ENCODE results near the gene HSPA2. TPM values are rescaled to one million over a fixed set of nuclear protein-coding genes. Genes with fewer than 3 reads are reported as not detected.

HSPA2 gene
- 3.7 and 4.7 TPM in 2 replicates for total RNA-seq

GRCh38 chr14:64540208-64541202 lies at the start of gene HSPA2:
TSS of gene HSPA2 (plus strand) at chr14:64540741. CDS start at chr14:64540850, 109 bp downstream.
- intact Hi-C loops (cut with micrococcal nuclease) = loop anchor here (1.0 to 5.0 kb wide), 13 partner anchors 9 to 898 kb away; partner anchors contain the start of genes AKAP5, FNTB, MAX and MTHFD1

- intact Hi-C loops (cut with micrococcal nuclease) = no loop called here
Measured at GRCh38 chr14:64491637-64492036, 48.9 kb upstream of the HSPA2 start.

- intact Hi-C loops (cut with micrococcal nuclease) = no loop called here
Measured at GRCh38 chr14:64493455-64493854, 47.1 kb upstream of the HSPA2 start.

GRCh38 chr14:64495252-64495651 lies 45.3 kb upstream of the HSPA2 start:
- intact Hi-C loops (cut with micrococcal nuclease) = no loop called here

- intact Hi-C loops (cut with micrococcal nuclease) = no loop called here
Measured at GRCh38 chr14:64496764-64497163, 43.8 kb upstream of the HSPA2 start.

GRCh38 chr14:64500088-64500487 lies 40.5 kb upstream of the HSPA2 start:
- intact Hi-C loops (cut with micrococcal nuclease) = loop anchor here (5.0 kb wide), 2 partner anchors 222 to 1023 kb away; no protein-coding TSS in a partner anchor

- intact Hi-C loops (cut with micrococcal nuclease) = loop anchor here (1.0 to 5.0 kb wide), 7 partner anchors 23 to 1024 kb away; partner anchors contain the start of gene AKAP5
Measured at GRCh38 chr14:64501411-64502171, 39.0 kb upstream of the HSPA2 start.

GRCh38 chr14:64502456-64502855 lies 38.1 kb upstream of the HSPA2 start:
- intact Hi-C loops (cut with micrococcal nuclease) = loop anchor here (2.0 to 5.0 kb wide), 6 partner anchors 24 to 1025 kb away; no protein-coding TSS in a partner anchor

GRCh38 chr14:64502887-64503433 lies 37.6 kb upstream of the HSPA2 start:
- intact Hi-C loops (cut with micrococcal nuclease) = loop anchor here (1.0 to 5.0 kb wide), 14 partner anchors 8 to 1026 kb away; partner anchors contain the start of genes CHURC1, HSPA2, MAX and MTHFD1

GRCh38 chr14:64503434-64504309 lies 36.9 kb upstream of the HSPA2 start, which contains the start of gene ZBTB25:
TSS of gene ZBTB25 (minus strand) at chr14:64503838. CDS start at chr14:64490533, 13,305 bp downstream.
- intact Hi-C loops (cut with micrococcal nuclease) = loop anchor here (1.0 to 5.0 kb wide), 14 partner anchors 8 to 1026 kb away; partner anchors contain the start of genes CHURC1, HSPA2, MAX and MTHFD1

GRCh38 chr14:64504310-64504896 lies 36.1 kb upstream of the HSPA2 start, which contains the start of gene ZBTB1:
TSS of gene ZBTB1 (plus strand) at chr14:64504770. CDS start at chr14:64521505, 16,735 bp downstream.
- intact Hi-C loops (cut with micrococcal nuclease) = loop anchor here (5.0 kb wide), 2 partner anchors 218 to 1027 kb away; no protein-coding TSS in a partner anchor

GRCh38 chr14:64504897-64505794 lies 35.4 kb upstream of the HSPA2 start:
- intact Hi-C loops (cut with micrococcal nuclease) = loop anchor here (5.0 kb wide), 2 partner anchors 217 to 1028 kb away; no protein-coding TSS in a partner anchor

- intact Hi-C loops (cut with micrococcal nuclease) = no loop called here
Measured at GRCh38 chr14:64506721-64507120, 33.8 kb upstream of the HSPA2 start.

- intact Hi-C loops (cut with micrococcal nuclease) = no loop called here
Measured at GRCh38 chr14:64507376-64508156, 33.0 kb upstream of the HSPA2 start.

GRCh38 chr14:64508215-64508776 lies 32.2 kb upstream of the HSPA2 start:
- intact Hi-C loops (cut with micrococcal nuclease) = no loop called here

GRCh38 chr14:64509036-64509435 lies 31.5 kb upstream of the HSPA2 start:
- intact Hi-C loops (cut with micrococcal nuclease) = no loop called here
